ENCODE measurements around the gene USP7. TPM values are rescaled to one million over a fixed set of nuclear protein-coding genes. Genes with fewer than 3 reads are reported as not detected.

Gene USP7
- total RNA-seq, 4 donors from 2014 or later, result 125 to 139 (median 130) TPM

GRCh38 chr16:8852534-8852933 is 111.2 kb downstream of the USP7 start:
- TF ChIP-seq CTCF (IDR thresholded peaks at IDR 0.05) (no peak), POLR2A (IDR thresholded peaks at IDR 0.05) (no peak)
- no peaks in the 10 kb centered on the region for H3K27me3 ChIP-seq
- H3K9me3 ChIP-seq, result peaks cover 0 to 3% (median 0%) of the 10 kb centered on the region in 4 donors
- H3K36me3 ChIP-seq, result peaks cover 0 to 68% (median 0%) of the 10 kb centered on the region in 3 donors
- H3K4me3 ChIP-seq, result no peak overlapping the region
- DNase-seq, result peak in 1 of 3 donors; percentile 34
- H3K4me1 ChIP-seq, result peaks cover 0 to 4% (median 2%) of the 10 kb centered on the region in 4 donors
- no peak overlapping the region for H3K27ac ChIP-seq

DNA sequence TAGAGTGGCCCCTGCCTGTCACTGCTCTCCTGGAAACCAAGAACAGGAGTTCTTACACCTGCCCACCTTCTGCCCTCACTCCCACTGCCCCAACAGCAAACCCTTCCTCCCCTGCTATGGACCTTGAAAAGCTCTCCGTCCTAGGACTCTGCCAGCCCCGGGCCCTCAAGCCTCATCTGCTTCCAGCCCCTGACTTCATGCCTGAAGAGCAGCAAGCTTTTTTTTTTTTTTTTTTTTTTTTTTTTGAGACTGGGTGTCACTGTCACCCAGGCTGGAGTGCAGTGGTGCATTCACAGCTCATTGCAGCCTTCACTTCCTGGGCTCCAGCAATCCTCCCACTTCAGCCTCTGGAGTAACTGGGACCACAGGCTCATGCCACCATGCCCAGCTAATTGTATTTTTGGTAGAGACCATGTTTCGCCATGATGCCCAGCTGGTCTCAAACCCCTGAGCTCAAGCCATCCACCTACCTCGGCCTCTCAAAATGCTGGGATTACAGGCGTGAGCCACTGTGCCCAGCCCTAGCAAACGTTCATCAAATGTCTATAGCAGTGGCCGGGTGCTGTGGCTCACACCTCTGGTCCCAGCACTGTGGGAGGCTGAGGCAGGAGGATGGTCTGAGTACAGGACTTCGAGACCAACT is 111.8 kb downstream of the USP7 start:
- Histone ChIP-seq H3K9me3 (peaks cover 0 to 3% (median 0%) of the 10 kb centered on the region in 4 donors), H3K27me3 (no peaks in the 10 kb centered on the region), H3K27ac (no peak overlapping the region), H3K4me3 (no peak overlapping the region), H3K36me3 (peaks cover 0 to 74% (median 0%) of the 10 kb centered on the region in 3 donors), H3K4me1 (peaks cover 0 to 4% (median 2%) of the 10 kb centered on the region in 4 donors)
- TF ChIP-seq CTCF (IDR thresholded peaks at IDR 0.05), result no peak
- TF ChIP-seq POLR2A (IDR thresholded peaks at IDR 0.05), result no peak
- DNase-seq, result peak in 2 of 3 donors; percentile 41 to 42

DNA sequence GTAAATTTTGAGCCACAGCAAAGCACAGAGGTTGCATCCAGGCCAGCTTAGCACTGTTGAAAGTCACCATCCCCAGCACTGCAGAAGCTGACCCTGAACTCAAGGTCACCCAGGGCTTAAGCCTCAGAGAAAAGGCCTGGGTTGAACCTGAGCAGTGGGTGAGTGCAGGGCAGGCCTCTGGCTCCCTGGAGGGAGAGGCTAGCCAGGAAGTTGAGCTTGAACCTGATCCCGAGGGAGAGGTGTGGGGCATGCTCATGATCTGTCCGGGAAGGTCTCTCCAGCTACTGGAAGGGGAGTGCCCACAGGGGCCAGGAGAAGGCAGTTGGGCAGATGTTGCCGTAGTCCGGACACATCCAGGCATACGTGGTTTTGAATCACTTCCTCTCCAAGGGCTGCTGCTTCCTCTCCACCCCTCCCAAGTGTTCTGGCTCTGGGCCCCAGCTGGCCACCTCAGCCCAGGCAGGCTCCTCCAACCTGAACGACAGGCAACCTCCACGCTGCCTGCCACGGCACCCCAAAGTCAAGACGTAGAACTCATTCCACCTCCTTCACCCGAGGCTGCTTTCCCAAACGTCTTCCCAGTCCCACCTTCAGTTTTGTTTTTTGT is 113.3 kb downstream of the USP7 start:
- H3K27me3 ChIP-seq, result no peaks in the 10 kb centered on the region
- DNase-seq, result peak in 2 of 3 donors; percentile 49 to 58
- peaks cover 0 to 3% (median 0%) of the 10 kb centered on the region in 4 donors for H3K9me3 ChIP-seq
- TF ChIP-seq CTCF (IDR thresholded peaks at IDR 0.05) (no peak), POLR2A (IDR thresholded peaks at IDR 0.05) (no peak)
- H3K4me3 ChIP-seq, result no peak overlapping the region
- peaks cover 0 to 4% (median 2%) of the 10 kb centered on the region in 4 donors for H3K4me1 ChIP-seq
- H3K36me3 ChIP-seq, result peaks cover 0 to 68% (median 0%) of the 10 kb centered on the region in 3 donors
- H3K27ac ChIP-seq, result peak overlapping the region in 3 of 4 donors; percentile 17 to 39 (median 18)

DNA sequence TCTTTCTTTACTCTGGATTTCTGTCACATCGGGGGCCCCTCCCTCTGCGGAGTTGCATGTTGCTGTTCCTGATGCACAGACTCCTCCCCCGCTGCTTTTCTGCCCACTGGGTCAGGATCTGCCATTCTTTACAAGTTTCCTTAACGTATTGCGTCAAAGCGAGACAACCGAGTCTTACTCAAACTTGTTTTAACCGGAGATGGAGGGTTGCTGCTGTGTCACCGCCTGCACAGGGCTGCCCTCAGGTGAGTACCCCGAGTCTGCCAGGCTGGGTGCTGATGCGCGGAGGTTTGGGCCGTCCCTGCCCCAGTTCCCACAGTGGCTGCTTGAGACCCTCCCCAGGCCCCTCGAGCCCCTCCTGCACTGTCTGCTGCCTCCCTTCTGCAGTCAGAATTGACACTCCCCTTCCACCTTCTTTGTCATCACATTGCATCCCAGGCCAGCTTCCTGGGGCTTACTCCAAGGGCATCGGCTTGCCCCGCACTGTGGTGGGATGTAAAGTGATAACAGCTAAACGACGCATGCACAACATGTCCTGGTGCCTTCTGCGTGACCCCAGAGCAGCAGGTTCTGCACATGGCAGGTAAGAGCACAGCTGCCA is 114.2 kb downstream of the USP7 start:
- Histone ChIP-seq H3K4me1 (peaks cover 0 to 4% (median 2%) of the 10 kb centered on the region in 4 donors), H3K27ac (no peak overlapping the region), H3K27me3 (no peaks in the 10 kb centered on the region), H3K4me3 (no peak overlapping the region), H3K9me3 (peaks cover 0 to 3% (median 0%) of the 10 kb centered on the region in 4 donors), H3K36me3 (peaks cover 0 to 59% (median 0%) of the 10 kb centered on the region in 3 donors)
- peak in 1 of 3 donors; percentile 45 for DNase-seq
- TF ChIP-seq CTCF (IDR thresholded peaks at IDR 0.05) (no peak), POLR2A (IDR thresholded peaks at IDR 0.05) (no peak)

GRCh38 chr16:8848939-8849391 is 114.7 kb downstream of the USP7 start:
- Histone ChIP-seq H3K36me3 (peaks cover 0 to 54% (median 0%) of the 10 kb centered on the region in 3 donors), H3K4me1 (peaks cover 0 to 4% (median 2%) of the 10 kb centered on the region in 4 donors), H3K9me3 (peaks cover 0 to 3% (median 0%) of the 10 kb centered on the region in 4 donors), H3K27me3 (no peaks in the 10 kb centered on the region), H3K4me3 (no peak overlapping the region), H3K27ac (no peak overlapping the region)
- TF ChIP-seq POLR2A (IDR thresholded peaks at IDR 0.05) (no peak), CTCF (IDR thresholded peaks at IDR 0.05) (no peak)
- DNase-seq, result peak in 1 of 3 donors; percentile 39

Data from Peyer's patch (tissue), 4 donors.